Thyroid gland (tissue), 4 donors: Measurements from ENCODE around the gene NSDHL.

ENCODE experiments used
- POLR2A ChIP-seq, 2 donors: fragments of 450-650 bp; IDR thresholded peaks; one replicate each; pipeline ENCODE4 v1.6.1; 2017; ENCODE audit warnings: antibody characterized with exemption in 2 of 2, mild to moderate bottlenecking in 2 of 2, moderate library complexity in 1 of 2
- TF ChIP-seq, protein P1 (sequence below), 6 experiments: fragments of 200-600 bp in 3 of 6; fragments of 450-650 bp in 3 of 6; sonication (generic) in 3 of 6; IDR thresholded peaks; one replicate each; pipeline ENCODE4 v1.5.1; 2016 to 2019; ENCODE audit warnings: antibody characterized with exemption in 6 of 6, mild to moderate bottlenecking in 2 of 6, inconsistent platforms in 1 of 6, moderate library complexity in 1 of 6

DNA sequence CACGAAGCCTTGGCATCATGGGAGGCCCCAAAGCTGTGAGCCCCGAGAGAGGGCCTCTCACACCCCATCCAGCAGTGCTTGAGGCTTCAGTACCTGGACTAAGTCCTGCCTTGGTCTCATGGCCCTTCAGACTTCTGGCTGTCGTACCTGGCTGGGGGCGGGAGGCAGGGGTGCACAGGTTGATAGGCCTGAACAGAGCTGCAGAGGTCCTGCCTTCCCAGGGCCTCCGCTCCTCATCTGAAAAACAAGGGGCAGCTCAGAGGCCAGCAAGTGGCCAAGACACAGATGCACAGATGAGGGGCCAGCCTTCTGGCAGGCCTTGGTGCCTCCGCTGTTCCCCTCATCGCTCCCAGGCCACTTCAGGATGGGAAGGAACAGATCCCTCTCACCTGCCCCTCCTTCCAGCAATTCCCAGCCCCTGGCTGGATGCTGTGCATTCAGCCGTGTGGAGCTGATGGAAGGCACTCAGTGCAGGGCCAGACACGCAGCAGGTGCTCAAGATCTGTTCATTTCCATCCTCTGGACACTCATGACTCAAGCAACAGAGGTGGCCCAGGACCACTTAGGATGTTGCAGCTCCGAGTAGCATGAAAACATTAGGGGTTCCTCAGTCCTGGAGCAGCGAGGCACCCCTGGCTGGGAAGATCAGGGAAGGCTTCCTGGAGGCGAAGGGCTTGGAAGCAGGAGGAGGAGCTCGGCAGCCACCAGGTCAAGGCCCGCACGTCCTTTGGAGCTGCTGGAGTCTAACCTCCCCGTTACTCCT is 68.4 kb downstream of the NSDHL start:
- TF ChIP-seq, protein P1, sequence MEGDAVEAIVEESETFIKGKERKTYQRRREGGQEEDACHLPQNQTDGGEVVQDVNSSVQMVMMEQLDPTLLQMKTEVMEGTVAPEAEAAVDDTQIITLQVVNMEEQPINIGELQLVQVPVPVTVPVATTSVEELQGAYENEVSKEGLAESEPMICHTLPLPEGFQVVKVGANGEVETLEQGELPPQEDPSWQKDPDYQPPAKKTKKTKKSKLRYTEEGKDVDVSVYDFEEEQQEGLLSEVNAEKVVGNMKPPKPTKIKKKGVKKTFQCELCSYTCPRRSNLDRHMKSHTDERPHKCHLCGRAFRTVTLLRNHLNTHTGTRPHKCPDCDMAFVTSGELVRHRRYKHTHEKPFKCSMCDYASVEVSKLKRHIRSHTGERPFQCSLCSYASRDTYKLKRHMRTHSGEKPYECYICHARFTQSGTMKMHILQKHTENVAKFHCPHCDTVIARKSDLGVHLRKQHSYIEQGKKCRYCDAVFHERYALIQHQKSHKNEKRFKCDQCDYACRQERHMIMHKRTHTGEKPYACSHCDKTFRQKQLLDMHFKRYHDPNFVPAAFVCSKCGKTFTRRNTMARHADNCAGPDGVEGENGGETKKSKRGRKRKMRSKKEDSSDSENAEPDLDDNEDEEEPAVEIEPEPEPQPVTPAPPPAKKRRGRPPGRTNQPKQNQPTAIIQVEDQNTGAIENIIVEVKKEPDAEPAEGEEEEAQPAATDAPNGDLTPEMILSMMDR (IDR thresholded peaks at IDR 0.05): no peak
- TF ChIP-seq POLR2A (IDR thresholded peaks at IDR 0.05): no peak
